Stimulated activated CD8-positive, alpha-beta memory T cell treated with anti-CD3 and anti-CD28 coated beads, Interleukin-2, amount 100 ng/mL, for 48 hours (primary cell): ENCODE measurements around the gene UVSSA.

ENCODE experiments used
- DNase-seq, 2 donors: peaks; one replicate each; pipeline ENCODE4 v3.0.0-alpha.2; 2020; ENCODE audit warnings: low read depth in 2 of 2

UVSSA gene

GRCh38 chr4:1346781-1347409 lies at the start of gene UVSSA:
Gene UVSSA, plus strand, starts transcription at chr4:1347208. Its CDS starts 884 bp downstream, at chr4:1348092.
- peak; percentile 100 for DNase-seq

GRCh38 chr4:1297456-1298325 lies 49.3 kb upstream of the UVSSA start:
- DNase-seq, result no peak

- DNase-seq, result no peak
Observed at GRCh38 chr4:1298461-1298860, 48.5 kb upstream of the UVSSA start.

GRCh38 chr4:1299301-1299860 lies 47.6 kb upstream of the UVSSA start:
- DNase-seq, result no peak

- DNase-seq, result no peak
Observed at GRCh38 chr4:1300466-1301455, 46.2 kb upstream of the UVSSA start.

GRCh38 chr4:1302159-1302558 lies 44.8 kb upstream of the UVSSA start:
- no peak for DNase-seq

GRCh38 chr4:1305261-1305711 lies 41.7 kb upstream of the UVSSA start:
- no peak for DNase-seq

GRCh38 chr4:1305781-1306455 lies 41.1 kb upstream of the UVSSA start:
- no peak for DNase-seq

GRCh38 chr4:1307951-1308735 lies 38.9 kb upstream of the UVSSA start:
- no peak for DNase-seq

- DNase-seq, result peak; percentile 50 to 57
Observed at GRCh38 chr4:1309261-1310010, 37.6 kb upstream of the UVSSA start.

- DNase-seq, result no peak
Observed at GRCh38 chr4:1310031-1310795, 36.8 kb upstream of the UVSSA start.

GRCh38 chr4:1310796-1311631 lies 36.0 kb upstream of the UVSSA start:
- no peak for DNase-seq

- DNase-seq, result no peak
Observed at GRCh38 chr4:1312821-1313640, 34.0 kb upstream of the UVSSA start.

- no peak for DNase-seq
Observed at GRCh38 chr4:1315306-1315705, 31.7 kb upstream of the UVSSA start.

- DNase-seq, result no peak
Observed at GRCh38 chr4:1315836-1316536, 31.0 kb upstream of the UVSSA start.

GRCh38 chr4:1316537-1317168 lies 30.4 kb upstream of the UVSSA start:
- no peak for DNase-seq
